ENCODE data around the gene SOAT1.

The SOAT1 gene

GRCh38 chr1:179342740-179343404 lies 49.3 kb downstream of the SOAT1 start:
- no peaks in the 10 kb centered on the region for H4K20me1 ChIP-seq (ENCODE audit: low read depth, low read length)
- no peak overlapping the region for H3K4me3 ChIP-seq (ENCODE audit: insufficient read depth, low read length, poor library complexity, severe bottlenecking)
- no peaks in the 10 kb centered on the region for H3K9me2 ChIP-seq (replicated peaks; ENCODE audit: insufficient read depth, low read length)
- H3K9me3 ChIP-seq (ENCODE audit: insufficient read depth, low read length), result no peaks in the 10 kb centered on the region
- H2AFZ ChIP-seq (ENCODE audit: low read depth, low read length, severe bottlenecking), result no peak overlapping the region
- H3K27ac ChIP-seq (ENCODE audit: low read depth, low read length), result no peak overlapping the region
- H3K36me3 ChIP-seq (ENCODE audit: low read length), result peaks cover 23% of the 10 kb centered on the region; the same call in 1 of the 2 replicates
- H3K79me2 ChIP-seq (ENCODE audit: insufficient read depth, low read length), result no peaks in the 10 kb centered on the region
- H3K9ac ChIP-seq (ENCODE audit: low read length), result no peak overlapping the region
- TF ChIP-seq CTCF (IDR thresholded peaks at IDR 0.05; ENCODE audit: insufficient read depth, low read length, poor library complexity, severe bottlenecking) (no peak), EZH2phosphoT487 (conservative IDR thresholded peaks at IDR 0.05; ENCODE audit: low read length) (no peak)
- no peaks in the 10 kb centered on the region for H3K27me3 ChIP-seq (ENCODE audit: low read length)
- no peak overlapping the region for H3K4me2 ChIP-seq (ENCODE audit: low read depth, low read length, poor library complexity, severe bottlenecking)
- no peaks in the 10 kb centered on the region for H3F3A ChIP-seq (ENCODE audit: insufficient read depth)

DNA sequence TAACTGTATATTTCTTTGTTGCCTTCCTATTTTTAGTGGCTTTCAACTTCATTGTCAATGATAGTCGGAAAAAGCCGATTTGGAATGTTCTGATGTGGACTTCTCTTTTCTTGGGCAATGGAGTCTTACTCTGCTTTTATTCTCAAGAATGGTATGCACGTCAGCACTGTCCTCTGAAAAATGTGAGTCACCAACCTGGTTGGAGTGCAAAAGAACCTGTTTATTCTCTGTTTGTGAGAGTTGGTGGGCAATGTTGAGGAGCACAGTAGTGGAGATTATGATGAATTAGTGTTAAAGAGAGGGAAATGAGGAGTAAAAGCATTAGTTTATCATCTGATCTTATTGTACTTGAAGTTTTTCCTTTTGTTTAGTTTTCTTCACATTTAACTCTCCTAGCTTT lies 57.7 kb downstream of the SOAT1 start:
- TF ChIP-seq EZH2phosphoT487 (conservative IDR thresholded peaks at IDR 0.05; ENCODE audit: low read length) (no peak), CTCF (IDR thresholded peaks at IDR 0.05; ENCODE audit: insufficient read depth, low read length, poor library complexity, severe bottlenecking) (no peak)
- Histone ChIP-seq H3K27ac (ENCODE audit: low read depth, low read length) (no peak overlapping the region), H3F3A (ENCODE audit: insufficient read depth) (no peaks in the 10 kb centered on the region), H3K9ac (ENCODE audit: low read length) (no peak overlapping the region), H3K9me3 (ENCODE audit: insufficient read depth, low read length) (no peaks in the 10 kb centered on the region), H3K4me2 (ENCODE audit: low read depth, low read length, poor library complexity, severe bottlenecking) (no peak overlapping the region), H2AFZ (ENCODE audit: low read depth, low read length, severe bottlenecking) (no peak overlapping the region), H3K36me3 (ENCODE audit: low read length) (peaks cover 15% of the 10 kb centered on the region; the same call in 1 of the 2 replicates), H3K27me3 (ENCODE audit: low read length) (no peaks in the 10 kb centered on the region), H3K79me2 (ENCODE audit: insufficient read depth, low read length) (no peaks in the 10 kb centered on the region), H3K9me2 (replicated peaks; ENCODE audit: insufficient read depth, low read length) (no peaks in the 10 kb centered on the region), H3K4me3 (ENCODE audit: insufficient read depth, low read length, poor library complexity, severe bottlenecking) (no peak overlapping the region), H4K20me1 (ENCODE audit: low read depth, low read length) (no peaks in the 10 kb centered on the region)

GRCh38 chr1:179352236-179352635 lies 58.6 kb downstream of the SOAT1 start:
- Histone ChIP-seq H3K27ac (ENCODE audit: low read depth, low read length) (no peak overlapping the region), H3K9me3 (ENCODE audit: insufficient read depth, low read length) (no peaks in the 10 kb centered on the region), H3K36me3 (ENCODE audit: low read length) (peaks cover 15% of the 10 kb centered on the region; the same call in 1 of the 2 replicates), H2AFZ (ENCODE audit: low read depth, low read length, severe bottlenecking) (no peak overlapping the region), H3K9me2 (replicated peaks; ENCODE audit: insufficient read depth, low read length) (no peaks in the 10 kb centered on the region), H3K4me2 (ENCODE audit: low read depth, low read length, poor library complexity, severe bottlenecking) (no peak overlapping the region), H3K79me2 (ENCODE audit: insufficient read depth, low read length) (no peaks in the 10 kb centered on the region), H3K4me3 (ENCODE audit: insufficient read depth, low read length, poor library complexity, severe bottlenecking) (no peak overlapping the region), H4K20me1 (ENCODE audit: low read depth, low read length) (no peaks in the 10 kb centered on the region), H3K9ac (ENCODE audit: low read length) (no peak overlapping the region), H3F3A (ENCODE audit: insufficient read depth) (no peaks in the 10 kb centered on the region), H3K27me3 (ENCODE audit: low read length) (no peaks in the 10 kb centered on the region)
- TF ChIP-seq CTCF (IDR thresholded peaks at IDR 0.05; ENCODE audit: insufficient read depth, low read length, poor library complexity, severe bottlenecking) (no peak), EZH2phosphoT487 (conservative IDR thresholded peaks at IDR 0.05; ENCODE audit: low read length) (no peak)

All from SU-DHL-6 (cell line).